T1000 (cell line): ENCODE results near the gene NELL1.

Experiments
- DNase-seq: peaks from one replicate; lab custom pipeline; 2025; ENCODE audit warnings: mixed read lengths; lab: John Stamatoyannopoulos, UW

Gene NELL1

DNA sequence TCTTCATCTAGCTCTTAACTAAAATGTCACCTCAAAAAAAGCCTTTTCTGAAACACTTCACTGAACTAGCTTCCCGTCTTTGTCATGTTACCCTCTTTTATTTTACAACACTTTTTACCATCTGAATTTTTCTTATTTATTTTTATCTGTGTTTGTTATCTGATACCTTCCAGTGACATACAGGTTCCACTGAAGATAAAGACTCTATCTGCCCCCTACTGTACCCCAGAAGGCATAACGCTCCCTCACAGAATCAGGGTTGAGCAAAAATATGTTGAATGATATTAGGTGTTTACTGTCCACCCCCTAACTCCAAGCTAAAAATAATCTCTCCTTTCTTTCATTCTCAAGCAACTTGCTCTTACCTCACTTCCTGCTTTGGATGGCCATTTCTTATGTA, 654.2 kb downstream of the NELL1 start:
- no peak for DNase-seq

DNA sequence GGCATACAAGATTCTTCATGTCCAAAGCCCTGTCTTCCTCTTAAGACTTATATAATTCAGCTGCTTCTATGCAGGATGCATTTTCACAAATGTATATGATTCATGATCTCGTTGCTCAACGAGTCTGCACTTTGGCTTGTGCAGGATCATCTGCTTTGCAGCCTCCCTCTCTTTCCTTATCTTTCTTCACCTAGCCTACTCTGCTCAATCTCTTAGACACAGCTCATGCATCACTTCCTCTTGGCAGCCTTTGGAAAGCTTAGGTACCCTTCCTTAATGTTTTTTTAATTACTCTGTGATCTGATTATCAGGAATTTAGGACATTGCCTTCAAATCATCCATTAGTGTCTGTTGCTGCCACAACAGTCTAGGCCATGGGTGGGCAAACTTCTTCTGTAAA, 673.8 kb downstream of the NELL1 start:
- DNase-seq, result no peak

DNA sequence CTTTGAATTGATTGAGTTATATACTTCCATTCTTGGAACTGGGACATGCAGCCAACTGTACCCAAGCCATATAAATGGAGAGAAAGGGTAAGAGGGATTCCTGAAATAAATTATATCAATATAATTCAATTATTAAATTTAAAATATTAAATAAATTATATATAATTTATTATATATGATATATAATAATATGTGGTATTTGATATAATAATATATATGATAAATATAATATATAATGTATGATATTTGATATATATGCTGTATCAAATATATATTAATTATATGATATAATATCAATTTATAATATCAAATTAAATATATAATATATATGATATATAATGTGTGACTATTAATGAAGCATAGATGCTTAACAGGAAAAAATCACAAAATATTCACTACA, 677.0 kb downstream of the NELL1 start:
- DNase-seq, result no peak

DNA sequence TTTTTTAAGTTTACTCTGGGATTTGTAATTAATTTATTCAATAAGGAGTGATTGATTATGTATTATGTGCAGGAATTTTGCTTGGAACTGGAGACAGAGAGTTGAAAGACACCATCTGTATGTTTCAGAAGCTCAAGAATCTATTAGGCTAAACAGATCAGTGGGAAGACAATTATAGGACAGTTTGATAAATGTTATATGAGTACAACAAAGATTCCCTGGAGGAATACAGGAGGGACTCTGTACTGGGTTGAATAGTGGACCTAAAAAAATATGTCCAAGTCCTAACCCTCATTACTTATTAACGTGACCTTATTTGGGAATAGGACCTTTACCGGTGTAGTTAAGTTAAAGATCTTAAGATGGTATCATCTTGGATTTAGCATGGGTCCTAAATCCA, 681.2 kb downstream of the NELL1 start:
- DNase-seq, result no peak

DNA sequence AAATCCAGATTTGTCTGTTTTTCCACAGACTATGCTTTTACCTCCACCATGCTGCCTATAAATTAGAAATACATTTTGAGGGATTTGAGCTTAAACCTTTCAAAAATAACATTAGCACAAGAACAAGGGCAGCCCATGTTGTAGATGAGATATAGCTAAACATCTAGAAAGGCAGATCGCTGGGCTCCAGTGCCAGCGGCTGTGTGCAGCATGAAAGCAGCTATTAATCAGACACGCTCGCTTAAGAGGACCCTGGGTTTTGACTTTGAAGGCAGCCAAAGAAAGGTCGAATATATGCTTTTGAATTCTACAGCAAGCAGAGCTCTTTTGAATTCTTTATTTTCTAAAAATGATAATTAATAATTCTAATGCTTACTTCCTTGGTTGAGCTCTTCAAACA, 684.0 kb downstream of the NELL1 start:
- no peak for DNase-seq

DNA sequence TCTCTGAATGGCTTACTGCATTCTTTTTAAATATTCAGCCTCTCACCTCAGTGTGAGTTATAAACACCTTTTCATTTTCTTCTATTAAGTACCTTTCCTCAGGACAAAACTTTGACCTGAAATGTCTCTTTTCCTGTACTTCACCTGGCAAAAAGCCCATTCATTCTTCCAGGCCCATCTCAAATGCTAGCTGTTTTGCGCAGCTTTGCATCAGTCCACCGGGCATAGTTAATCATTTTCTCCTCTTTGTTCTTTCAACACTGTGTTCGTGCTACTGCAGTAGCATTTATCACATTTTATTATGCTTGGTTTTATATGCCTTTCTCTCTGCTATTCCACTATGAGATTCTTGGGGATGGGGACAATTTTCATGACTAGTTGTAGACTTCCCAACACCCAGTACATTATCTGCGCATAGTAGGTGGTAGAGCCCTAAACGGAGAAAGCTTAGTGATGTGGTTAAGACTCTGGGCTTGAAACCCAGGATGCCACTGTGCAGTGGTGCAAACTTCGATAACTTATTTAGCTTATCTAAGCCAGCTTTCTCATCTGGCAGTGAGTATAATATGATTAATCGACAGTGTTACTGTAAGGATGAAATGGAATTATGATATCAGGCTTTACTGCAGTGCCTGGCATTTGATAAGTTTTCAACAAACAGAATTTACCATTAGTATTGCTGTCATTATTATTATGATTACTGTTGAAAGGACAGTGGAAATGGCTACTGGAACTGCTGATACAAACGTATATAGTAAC, 695.7 kb downstream of the NELL1 start:
- DNase-seq, result no peak

DNA sequence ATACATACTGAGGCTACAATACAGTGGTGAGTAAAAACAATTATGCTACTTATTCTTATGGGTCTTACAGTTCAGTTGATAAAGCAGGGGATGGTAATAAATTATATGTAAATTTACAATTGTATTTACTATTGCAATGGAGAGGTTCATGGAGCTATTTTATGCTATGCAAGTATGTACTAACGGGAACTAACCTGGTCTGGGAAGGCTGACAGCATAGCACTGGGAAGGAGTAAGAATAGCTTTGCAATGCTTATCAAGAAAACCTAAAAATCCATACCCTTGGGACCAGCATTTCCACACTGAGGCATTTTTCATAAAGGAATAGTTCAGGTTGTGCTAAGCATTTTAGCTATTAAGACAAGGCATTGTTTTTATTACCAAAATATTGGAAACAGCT, 700.6 kb downstream of the NELL1 start:
- no peak for DNase-seq

DNA sequence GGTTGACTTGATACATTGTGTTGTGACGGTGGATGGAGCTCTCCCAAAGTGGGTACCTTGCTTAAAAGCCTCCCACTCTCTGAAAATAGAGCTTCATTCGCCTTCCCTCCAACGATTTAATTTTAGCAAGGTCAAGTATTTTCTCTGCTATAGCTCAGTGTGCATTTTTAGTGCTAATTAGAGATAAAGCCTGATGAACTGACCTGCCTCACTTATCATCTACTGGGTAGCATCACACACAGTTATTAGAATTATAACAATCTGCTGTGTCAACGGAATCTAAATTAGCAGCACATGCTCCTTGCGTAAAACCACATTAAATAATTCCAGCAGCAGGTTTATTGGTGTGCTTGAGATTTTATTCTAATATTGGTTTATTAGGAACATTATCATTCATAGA, 701.7 kb downstream of the NELL1 start:
- no peak for DNase-seq

DNA sequence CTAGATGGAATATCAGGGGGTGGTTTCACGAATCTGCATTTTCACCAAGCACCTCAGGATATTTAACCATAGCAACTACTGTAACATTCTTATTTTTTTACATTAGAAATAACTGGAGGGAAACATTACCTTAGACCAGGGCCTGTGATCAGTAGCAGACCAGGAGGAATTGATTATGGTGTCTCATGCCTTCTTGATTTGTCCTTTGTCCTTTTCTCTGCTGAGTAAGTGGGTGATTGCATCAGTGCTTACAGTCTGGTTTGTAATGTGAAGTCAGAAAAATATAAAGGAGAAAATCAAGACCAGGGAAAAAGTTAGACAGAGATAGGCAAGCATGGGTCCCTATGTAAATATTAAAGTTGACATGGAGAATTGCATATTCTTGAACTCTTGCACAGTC, 703.3 kb downstream of the NELL1 start:
- no peak for DNase-seq

DNA sequence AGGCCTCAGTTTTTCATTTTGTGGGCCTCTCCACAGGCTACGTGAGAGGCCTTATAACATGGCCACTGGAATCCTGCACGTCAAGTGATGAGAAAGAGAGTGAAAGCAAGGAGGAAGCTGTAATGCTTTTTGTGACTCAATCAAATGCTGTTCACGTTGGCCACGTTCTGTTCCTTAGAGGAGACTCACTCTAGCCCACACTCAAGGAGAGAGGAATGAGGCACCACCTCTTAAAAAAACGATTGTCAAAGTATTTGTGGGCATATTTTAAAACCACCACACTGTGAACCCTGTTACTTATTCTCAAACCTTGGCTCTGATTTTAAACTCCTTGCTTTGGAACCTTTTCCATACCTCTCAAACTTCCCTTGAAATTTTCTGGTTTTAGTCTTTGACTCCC, 705.0 kb downstream of the NELL1 start:
- DNase-seq, result no peak

DNA sequence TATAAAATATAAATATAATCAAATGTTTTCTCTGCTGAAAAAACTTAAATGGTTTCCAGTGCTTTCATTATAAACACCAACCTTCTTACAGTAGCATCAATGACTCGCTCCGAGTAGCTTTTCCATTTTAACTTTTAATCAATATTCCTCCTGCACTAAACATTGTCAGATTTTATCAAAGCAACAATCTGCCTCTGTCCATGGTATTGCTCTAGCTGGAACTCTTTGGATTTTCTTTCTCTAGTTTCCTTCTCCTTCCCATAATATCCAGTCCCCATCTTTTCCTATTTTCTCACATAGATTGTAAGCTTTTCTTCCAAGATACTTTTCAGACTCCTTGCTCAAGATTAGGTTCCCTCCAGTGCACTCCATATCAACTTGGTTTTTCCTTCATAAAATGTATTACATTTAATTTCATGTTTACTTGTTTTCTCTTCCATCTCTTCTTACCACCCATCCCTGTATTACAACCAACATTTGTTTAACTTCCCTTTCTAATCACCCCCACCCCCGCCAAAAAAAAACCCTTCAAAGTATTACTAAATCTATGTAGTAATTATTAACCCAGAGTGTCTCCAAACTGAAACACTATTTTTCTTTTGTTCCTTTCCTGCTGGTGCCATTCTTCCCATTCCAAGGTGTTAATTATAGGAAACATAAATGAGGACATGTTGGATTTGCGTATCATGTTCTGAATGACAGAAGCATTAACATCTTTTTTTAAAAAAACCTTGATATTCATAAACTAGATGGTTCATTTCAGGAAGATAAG, 716.5 kb downstream of the NELL1 start:
- DNase-seq, result no peak

DNA sequence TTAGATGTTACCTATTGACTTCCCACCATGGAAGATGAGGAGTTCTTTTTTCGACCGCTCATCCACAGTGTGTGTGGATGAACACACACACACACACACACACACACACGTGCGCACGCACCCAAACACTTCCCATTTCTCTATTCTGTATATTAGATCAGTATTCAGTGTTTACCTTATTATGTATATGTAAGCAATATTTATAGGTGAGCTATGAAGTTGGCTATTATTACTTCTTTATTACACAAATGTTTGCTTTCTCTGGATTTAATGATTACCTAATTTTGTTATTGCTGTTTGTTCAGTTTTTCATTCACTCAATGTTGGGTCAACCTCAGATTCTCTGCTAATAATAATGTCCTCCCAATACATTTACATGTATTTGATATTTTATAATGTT, 721.0 kb downstream of the NELL1 start:
- DNase-seq, result no peak

DNA sequence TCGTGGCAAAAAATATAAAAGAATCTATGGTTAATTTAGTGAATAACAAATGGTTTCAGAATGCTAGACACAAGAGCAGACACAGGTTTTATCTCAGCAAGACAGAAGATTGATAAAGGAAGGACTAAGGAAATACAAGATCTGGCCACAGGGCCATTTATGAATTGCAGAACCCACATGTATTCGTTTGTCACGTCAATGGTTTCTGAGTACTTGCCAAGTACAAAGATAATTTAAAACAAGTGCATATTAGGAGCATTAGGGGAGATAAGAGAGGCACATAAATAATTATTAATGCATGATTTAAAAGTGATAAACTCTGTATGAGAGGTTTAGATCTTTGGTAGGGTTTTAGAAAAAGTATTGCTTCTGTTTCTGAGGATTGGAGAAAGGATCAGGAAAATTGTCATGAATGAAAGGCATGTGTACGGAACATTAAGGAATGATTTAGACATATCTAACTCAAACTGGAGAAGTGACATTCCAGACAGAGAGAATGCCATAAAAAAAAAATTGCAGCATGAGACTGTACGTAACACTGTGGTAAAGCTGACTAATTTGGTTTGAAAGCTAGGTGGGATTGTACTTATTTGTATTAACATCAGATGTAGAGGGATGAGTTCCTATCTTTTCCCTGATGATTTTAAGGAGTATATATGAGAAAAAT, 727.1 kb downstream of the NELL1 start:
- no peak for DNase-seq

DNA sequence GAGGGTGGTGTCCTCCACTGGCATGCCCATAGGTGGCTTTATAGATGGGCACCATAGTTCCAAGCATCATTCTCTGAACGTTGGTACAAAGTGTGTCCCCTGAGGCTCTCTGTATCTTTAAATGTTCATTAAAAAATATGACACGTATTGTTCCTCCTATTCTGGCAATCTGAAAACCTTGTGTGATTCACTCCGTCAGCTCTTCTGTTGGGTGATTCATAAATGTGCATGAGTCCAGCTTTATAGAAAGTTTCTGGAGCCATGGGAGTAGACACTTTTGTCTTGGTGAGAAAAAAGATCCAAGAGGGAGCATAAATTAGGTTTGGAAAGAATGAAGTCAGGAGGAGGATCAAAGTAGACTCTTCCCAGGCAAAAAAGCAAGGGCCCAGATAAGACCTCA, 728.8 kb downstream of the NELL1 start:
- no peak for DNase-seq

DNA sequence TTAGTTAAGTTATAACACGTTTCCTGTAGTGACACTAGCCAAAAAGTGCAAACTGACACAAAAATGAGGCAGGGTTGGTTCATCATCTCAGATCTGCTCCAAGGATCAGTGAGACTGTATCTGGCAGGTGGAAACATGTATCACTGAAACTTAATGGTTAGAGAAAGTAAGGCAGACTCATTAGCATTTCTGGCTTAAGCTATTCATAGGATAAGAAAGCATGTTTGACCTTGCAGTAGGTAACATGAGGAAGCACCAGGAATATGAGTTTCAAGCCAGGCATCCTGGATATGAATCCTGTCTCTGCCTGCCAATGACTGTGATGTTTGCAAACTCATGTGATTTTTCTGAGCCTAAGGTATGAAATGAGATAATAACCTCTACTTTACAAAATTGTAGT, 732.1 kb downstream of the NELL1 start:
- no peak for DNase-seq

DNA sequence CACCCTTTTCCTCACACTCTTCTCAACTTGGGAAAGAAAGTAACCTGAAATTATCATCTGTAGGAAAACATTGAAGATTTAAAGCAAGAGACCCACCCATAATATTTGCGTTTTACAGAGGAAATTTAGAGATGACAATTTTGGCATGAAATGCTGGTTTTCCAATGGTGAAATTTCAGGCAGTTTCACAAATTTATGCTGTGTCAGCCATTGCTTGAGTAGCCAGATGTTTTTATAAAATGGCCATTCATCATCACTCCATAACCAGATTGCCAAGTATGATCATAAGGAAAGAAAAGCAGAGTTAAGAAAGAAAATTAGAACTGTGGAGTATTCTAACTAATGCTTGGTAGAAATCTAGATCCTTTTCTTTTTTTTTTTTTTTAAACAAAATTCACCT, 732.9 kb downstream of the NELL1 start:
- no peak for DNase-seq

DNA sequence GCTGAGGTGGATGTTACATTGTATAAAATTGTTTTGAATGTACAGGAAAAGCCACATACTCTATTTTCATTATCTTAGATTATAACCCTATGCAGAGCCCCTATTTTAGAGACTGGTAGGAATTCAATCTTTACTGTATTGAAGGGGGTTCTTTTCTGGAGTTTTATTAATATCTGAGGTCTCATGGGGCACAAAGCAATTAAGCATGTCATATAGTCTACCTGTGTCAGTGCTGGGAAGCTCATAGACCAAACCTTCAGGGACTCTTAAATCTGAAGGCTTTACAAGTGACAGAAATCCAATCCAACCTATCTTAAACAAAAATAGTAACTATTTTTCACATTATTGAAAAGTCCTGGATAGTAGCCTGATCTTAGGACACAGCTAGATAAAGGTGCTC, 733.7 kb downstream of the NELL1 start:
- DNase-seq, result no peak

DNA sequence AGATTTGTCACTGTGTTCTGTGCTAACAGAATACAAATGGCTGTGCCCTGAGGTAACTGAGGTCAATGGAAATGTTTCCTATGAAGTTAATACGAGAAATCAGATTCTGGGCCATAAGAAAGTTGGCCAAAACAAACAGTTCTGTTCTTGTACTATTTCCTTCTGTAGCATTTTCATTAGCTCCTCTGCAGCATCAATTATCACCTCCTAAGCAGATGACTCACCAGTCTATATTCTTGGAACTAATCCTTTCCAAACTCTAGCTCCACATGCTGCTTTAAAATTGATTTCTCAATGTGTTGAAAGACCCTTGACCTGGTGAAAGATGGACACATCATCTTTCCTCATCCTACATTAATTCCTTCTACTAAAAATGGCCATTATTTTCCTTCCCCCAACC, 736.0 kb downstream of the NELL1 start:
- DNase-seq, result no peak

DNA sequence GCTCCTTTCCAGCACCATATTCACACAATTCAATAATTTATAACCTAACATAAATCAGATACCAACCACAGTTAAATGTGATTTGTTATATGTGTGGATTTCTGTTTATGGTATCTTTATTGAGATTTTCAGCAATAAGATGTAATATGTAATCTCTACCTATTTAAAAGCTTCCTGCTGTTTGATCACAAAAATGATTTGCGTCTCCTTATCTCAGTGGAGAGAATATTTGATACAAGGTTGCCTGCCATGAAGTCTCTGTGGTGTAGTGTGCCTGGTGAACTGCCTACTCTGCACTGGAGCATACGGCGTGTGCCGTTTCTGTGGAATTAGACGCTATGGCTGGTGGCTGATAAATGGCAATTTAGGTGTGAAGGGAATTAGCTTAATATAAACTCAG, 741.1 kb downstream of the NELL1 start:
- no peak for DNase-seq

DNA sequence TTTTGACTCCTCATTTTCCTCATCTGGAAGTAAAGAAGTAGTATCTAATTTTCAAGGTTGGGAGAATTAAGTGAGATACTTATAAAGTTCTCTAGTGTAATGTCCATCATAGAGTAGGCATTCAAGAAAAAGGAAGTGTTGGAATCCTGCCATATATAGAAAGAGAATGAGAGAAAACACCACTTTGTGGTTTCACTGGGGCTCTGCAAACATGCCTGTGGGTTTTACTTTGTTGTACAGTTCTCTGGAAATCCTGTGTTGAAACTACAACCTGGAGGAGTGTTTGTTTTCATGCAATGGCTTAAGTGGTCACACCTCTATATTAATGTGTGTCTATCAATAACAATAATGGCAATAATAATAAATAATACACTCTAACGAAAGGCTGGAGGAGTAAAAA, 741.7 kb downstream of the NELL1 start:
- DNase-seq, result no peak

DNA sequence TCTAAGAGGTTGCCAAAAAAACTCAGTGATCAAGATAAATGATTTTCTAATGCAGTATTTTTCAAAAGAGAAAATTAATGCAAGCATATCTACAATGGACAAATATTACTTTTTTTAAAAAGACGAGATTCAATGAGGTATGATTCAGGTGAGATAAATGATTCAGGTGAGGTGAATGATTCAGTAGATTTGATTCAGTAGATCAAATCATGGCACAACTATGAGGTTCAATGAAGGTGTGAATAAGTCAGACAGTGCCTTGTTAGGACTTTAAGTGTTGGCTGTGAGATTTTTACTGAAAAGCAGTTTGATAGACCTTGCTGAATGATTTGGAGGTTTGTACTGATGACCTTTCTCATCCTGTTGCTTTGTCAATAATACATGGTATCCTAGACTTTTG, 742.2 kb downstream of the NELL1 start:
- DNase-seq, result no peak

DNA sequence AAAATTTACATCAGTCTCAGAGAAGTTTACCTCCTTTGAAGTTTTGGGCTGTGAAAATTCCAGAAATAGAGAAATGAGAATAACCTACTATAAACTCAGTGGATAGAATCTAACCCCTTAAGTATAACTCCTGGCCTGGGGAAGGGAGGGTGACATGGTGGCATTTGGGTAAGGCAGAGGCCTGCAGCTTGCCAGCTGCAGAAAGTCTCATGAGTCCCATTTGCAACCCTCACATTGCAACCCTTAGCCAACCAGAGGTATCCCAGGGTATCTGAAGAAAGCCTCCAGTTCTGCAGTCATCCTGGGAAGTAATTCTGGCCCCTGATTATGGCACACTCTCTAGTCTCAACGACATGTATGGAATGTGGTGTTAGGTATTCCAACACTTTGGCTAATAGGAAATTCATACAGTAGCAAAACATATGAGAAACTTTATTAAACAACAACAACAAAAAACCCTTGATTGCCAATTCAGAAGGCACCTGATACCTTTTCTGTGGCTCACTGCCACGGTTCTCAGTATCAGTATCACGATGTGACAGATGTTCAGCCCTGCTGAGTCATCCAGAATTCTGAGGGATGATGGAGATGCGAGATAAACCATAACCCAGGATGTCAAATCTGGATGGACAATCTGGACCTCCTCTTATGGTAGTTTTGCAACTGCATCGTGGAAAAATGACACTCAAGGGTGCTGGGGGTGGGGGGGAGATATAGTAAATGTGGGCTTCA, 743.4 kb downstream of the NELL1 start:
- no peak for DNase-seq

DNA sequence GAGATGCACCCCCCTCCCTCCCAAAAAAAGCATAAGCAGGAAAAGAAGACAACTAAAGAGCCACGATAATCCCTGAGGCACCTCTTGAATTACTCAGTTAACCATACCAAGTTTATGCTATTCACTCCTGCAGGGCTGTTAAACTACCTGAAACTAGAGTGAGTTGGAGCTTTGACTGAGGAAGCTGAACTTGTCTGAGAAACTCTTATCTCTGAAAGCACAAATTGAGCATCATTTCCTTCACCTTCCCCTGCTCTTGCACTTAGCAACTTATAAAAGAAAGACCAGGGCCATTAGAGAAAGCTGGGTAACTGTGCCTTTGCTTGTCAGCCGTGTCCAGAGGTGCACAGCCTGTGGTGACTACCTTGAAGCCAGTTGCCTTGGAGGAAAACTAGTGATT, 745.6 kb downstream of the NELL1 start:
- no peak for DNase-seq
